GM12878 (cell line): ENCODE data around the gene CLIC3. TPM values are rescaled to one million over a fixed set of nuclear protein-coding genes. Genes with fewer than 3 reads are reported as not detected.

Source experiments
- ATAC-seq: fragments of 200-7000 bp; cut with Tn5 transposase; 3 replicates; pipeline ENCODE4 v1.9.1; 2020; ENCODE audit warnings: mild to moderate bottlenecking, moderate library complexity
- BruUV-seq: library from RNA; stranded (reverse); fragments of 400-500 nt; replicated peaks from 2 replicates; lab custom pipeline; 2021; lab: Mats Ljungman, UMichigan
- CTCF ChIA-PET: fragments of 300-600 bp; sonication (Branson Sonifier 250); formaldehyde crosslinking; extraction: SDS; loops from one replicate; lab custom pipeline; 2021; ENCODE audit warnings: inconsistent platforms; lab: Yijun Ruan, JAX
- POLR2A ChIA-PET: fragments of 350-600 bp; formaldehyde crosslinking; extraction: SDS; loops from one replicate; lab custom pipeline; 2021; ENCODE audit warnings: inconsistent platforms; lab: Charles Lee
- RAD21 ChIA-PET: fragments of 300-600 bp; sonication (Branson Sonifier 250); formaldehyde crosslinking; loops from one replicate; lab custom pipeline; 2023; ENCODE audit warnings: antibody characterized with exemption; ENCODE audit not compliant: unreplicated experiment; lab: Charles Lee
- SMC1A ChIA-PET: fragments of 300-600 bp; sonication (Branson Sonifier 250); formaldehyde crosslinking; loops from one replicate; lab custom pipeline; 2023; ENCODE audit not compliant: unreplicated experiment, uncharacterized antibody; lab: Charles Lee
- DNase-seq: peaks from one replicate; pipeline ENCODE4 v3.0.0-alpha.2; 2011; ENCODE audit warnings: low read depth, low spot score
- FAIRE-seq: peaks from 3 replicates; lab custom pipeline; 2011; peaks lifted over from hg19 to GRCh38; lab: Jason Lieb, UNC
- H2AFZ ChIP-seq: 2 replicates; pipeline ENCODE4 v1.6.0; 2011; ENCODE audit warnings: low read depth, low read length, control low read depth; ENCODE audit not compliant: control insufficient read depth
- H3K27ac ChIP-seq: 2 replicates; pipeline ENCODE4 v1.5.1; 2011; ENCODE audit warnings: control low read depth; ENCODE audit not compliant: control insufficient read depth, insufficient read depth
- H3K27me3 ChIP-seq, 2 experiments: replicated peaks in 1 of 2; 2 replicates each; pipeline versions ENCODE4 v1.6.0 to v1.6.1; 2011; ENCODE audit warnings: low read length in 1 of 2; ENCODE audit not compliant: control insufficient read depth in 2 of 2, insufficient read depth in 2 of 2
- H3K36me3 ChIP-seq, 2 experiments: 2 replicates each; pipeline ENCODE4 v1.5.1; 2011; ENCODE audit warnings: low read length in 1 of 2; ENCODE audit not compliant: control insufficient read depth in 2 of 2, insufficient read depth in 2 of 2
- H3K4me1 ChIP-seq: 2 replicates; pipeline ENCODE4 v1.6.1; 2011; ENCODE audit warnings: mild to moderate bottlenecking, low read length, moderate library complexity, mixed read lengths; ENCODE audit not compliant: control insufficient read depth, insufficient read depth
- H3K4me2 ChIP-seq: 2 replicates; pipeline ENCODE4 v1.6.0; 2011; ENCODE audit warnings: control low read depth; ENCODE audit not compliant: control insufficient read depth, insufficient read depth
- H3K4me3 ChIP-seq: fragments of 200-600 bp; sonication (generic); 2 replicates; pipeline ENCODE4 v1.5.1; 2016
- H3K79me2 ChIP-seq: 2 replicates; pipeline ENCODE4 v1.6.0; 2011; ENCODE audit warnings: low read length; ENCODE audit not compliant: control insufficient read depth, insufficient read depth
- H3K9ac ChIP-seq: 2 replicates; pipeline ENCODE4 v1.8.0; 2011; ENCODE audit warnings: low read length, control low read depth, mixed read lengths; ENCODE audit not compliant: control insufficient read depth, insufficient read depth
- H3K9me3 ChIP-seq: replicated peaks from 3 replicates; pipeline ENCODE4 v1.5.1; 2011; ENCODE audit warnings: mild to moderate bottlenecking, low read length; ENCODE audit not compliant: control insufficient read depth, insufficient read depth
- H4K20me1 ChIP-seq: 2 replicates; pipeline ENCODE4 v1.6.0; 2011; ENCODE audit not compliant: control insufficient read depth, insufficient read depth
- BHLHE40 ChIP-seq, 2 experiments: fragments of 450-650 bp in 1 of 2; IDR thresholded peaks; 2 replicates each; pipeline ENCODE4 v1.6.1; 2011 to 2017; ENCODE audit warnings: low read depth in 2 of 2, borderline replicate concordance in 1 of 2, improper control_type of control experiment in 1 of 2, low read length in 1 of 2, mild to moderate bottlenecking in 1 of 2
- BMI1 ChIP-seq: fragments of 450-650 bp; IDR thresholded peaks from 2 replicates; pipeline ENCODE4 v1.6.1; 2016; ENCODE audit warnings: mild to moderate bottlenecking, moderate library complexity, borderline replicate concordance
- CBX5 ChIP-seq: sonication (generic); IDR thresholded peaks from 2 replicates; pipeline ENCODE4 v1.6.1; 2016; ENCODE audit warnings: low read depth, moderate library complexity, mild to moderate bottlenecking, inconsistent platforms
- FOXK2 ChIP-seq: fragments of 450-650 bp; IDR thresholded peaks from 2 replicates; pipeline ENCODE4 v1.6.1; 2017; ENCODE audit warnings: mild to moderate bottlenecking, moderate library complexity
- GATAD2B ChIP-seq: fragments of 450-650 bp; conservative IDR thresholded peaks from 2 replicates; pipeline ENCODE4 v1.6.1; 2017; ENCODE audit warnings: low read depth, mild to moderate bottlenecking, moderate library complexity
- KLF5 ChIP-seq: fragments of 450-650 bp; IDR thresholded peaks from 2 replicates; pipeline ENCODE4 v1.6.1; 2014; ENCODE audit warnings: mild to moderate bottlenecking; ENCODE audit not compliant: partially characterized antibody
- PAX5 ChIP-seq: IDR thresholded peaks from 2 replicates; pipeline ENCODE4 v1.6.1; 2011; ENCODE audit warnings: low read depth, low read length, borderline replicate concordance
- RAD21 ChIP-seq: IDR thresholded peaks from 2 replicates; pipeline ENCODE4 v1.6.1; 2011; ENCODE audit warnings: mild to moderate bottlenecking, low read depth, low read length, moderate library complexity; ENCODE audit not compliant: insufficient read depth
- SIX5 ChIP-seq: IDR thresholded peaks from 2 replicates; pipeline ENCODE4 v1.6.1; 2011; ENCODE audit warnings: mild to moderate bottlenecking, low read depth, low read length, moderate library complexity; ENCODE audit not compliant: severe bottlenecking
- ZNF274 ChIP-seq: IDR thresholded peaks from one replicate; pipeline ENCODE4 v1.8.0; 2011; ENCODE audit not compliant: insufficient read length, insufficient read depth
- ZNF622 ChIP-seq: fragments of 450-650 bp; IDR thresholded peaks from 2 replicates; pipeline ENCODE4 v1.6.1; 2017; ENCODE audit warnings: mild to moderate bottlenecking, inconsistent platforms
- WGBS: methylation state at CpG from one replicate; pipeline ENCODE4 v1.1.6; 2016; ENCODE audit warnings: low lambda C conversion rate; ENCODE audit not compliant: insufficient replicate concordance, insufficient coverage; ENCODE audit errors: missing lambda C conversion rate; 5-methylcytosine and 5-hydroxymethylcytosine counted together
- in situ Hi-C: fragments of 300-500 bp; cut with MboI; formaldehyde crosslinking; loops from 9 replicates; pipeline ENCODE4 v1.14.3; 2018; ENCODE audit warnings: mixed read lengths
- intact Hi-C: fragments of 100-400 bp; cut with micrococcal nuclease; formaldehyde crosslinking; loops from one replicate; pipeline ENCODE4 v1.14.2; 2022; ENCODE audit not compliant: unreplicated experiment
- polyA plus RNA-seq, 11 experiments: library from polyadenylated mRNA; depleted of rRNA in 4 of 11; unstranded in 6 of 11; stranded (reverse) in 5 of 11; fragments of >200 nt; fragmentation: Nextera tagmentation in 4 of 11; fragmentation: Illumina TruSeq in 1 of 11; extraction: Ambion mirVana in 4 of 11; extraction: Trizol in 1 of 11; gene quantifications; 1 replicate in 1 of 11; 2 replicates in 10 of 11; pipeline versions ENCODE4 v1.2.1 to v1.2.3, GENCODE V29; 2011 to 2016; ENCODE audit warnings: inconsistent platforms in 2 of 11, missing spikeins in 2 of 11, low read depth in 1 of 11
- total RNA-seq, 4 experiments: library from RNA; depleted of rRNA in 3 of 4; stranded (reverse); fragments of >200 nt in 3 of 4; fragmentation: Illumina TruSeq in 1 of 4; extraction: Trizol in 1 of 4; gene quantifications; 2 replicates each; pipeline versions ENCODE4 v1.2.1 to v1.2.3, GENCODE V29; 2013 to 2021
- TF ChIP-seq, protein P1 (sequence below): IDR thresholded peaks from 2 replicates; pipeline ENCODE4 v1.6.1; 2011; ENCODE audit warnings: low read depth, mild to moderate bottlenecking, low read length, moderate library complexity, borderline replicate concordance; ENCODE audit errors: extremely low read depth

CLIC3 gene
- total and polyA plus RNA-seq, 10 of the 15 experiments (the other 5 are each of a cell fraction or from before 2014, with no cell fraction given), result 0.31 TPM; not detected in 9

DNA sequence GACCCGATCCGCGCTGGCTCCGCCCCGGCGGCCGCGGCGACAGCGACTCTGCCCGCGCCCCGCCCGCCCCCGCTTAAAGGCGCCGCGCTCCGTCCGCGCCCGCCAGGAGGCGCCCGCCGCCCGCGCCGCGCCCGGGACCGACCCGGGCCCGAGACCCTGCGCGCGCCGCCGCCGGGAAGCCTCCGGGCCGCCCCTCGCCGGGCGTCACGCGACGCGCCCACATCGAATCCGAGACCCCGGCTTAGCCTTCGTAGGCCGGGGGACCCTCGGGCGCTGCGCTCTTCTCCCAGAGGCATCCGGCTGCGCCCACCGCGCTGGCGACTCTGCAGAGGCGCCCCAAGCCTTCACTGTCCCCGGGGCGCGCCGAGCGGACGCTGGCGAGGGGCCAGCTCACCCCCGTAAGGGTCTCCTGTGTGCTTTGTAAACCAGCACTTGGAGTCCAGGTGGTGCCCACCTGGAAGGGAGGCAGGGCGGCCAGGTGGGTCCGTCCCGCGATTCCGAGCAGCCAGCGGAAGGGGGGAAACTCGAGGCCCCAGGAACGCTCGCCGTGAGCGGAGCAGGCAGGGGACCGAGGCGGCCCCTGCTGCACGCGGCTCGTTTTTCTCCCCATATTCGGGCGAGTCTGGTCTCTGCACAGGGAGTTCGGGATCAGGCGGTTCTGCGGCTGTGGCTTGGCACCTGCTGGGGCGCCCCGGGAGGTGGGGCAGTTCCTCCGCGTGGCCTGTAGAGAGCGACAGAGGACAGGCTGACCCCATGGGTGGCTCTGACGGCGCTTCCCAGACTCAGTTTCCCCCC, 32.1 kb upstream of the CLIC3 start (continued):
- TF ChIP-seq BMI1, result no peak
- no peak for TF ChIP-seq CBX5
- TF ChIP-seq, protein P1, sequence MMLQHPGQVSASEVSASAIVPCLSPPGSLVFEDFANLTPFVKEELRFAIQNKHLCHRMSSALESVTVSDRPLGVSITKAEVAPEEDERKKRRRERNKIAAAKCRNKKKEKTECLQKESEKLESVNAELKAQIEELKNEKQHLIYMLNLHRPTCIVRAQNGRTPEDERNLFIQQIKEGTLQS, result no peak
- no peak for TF ChIP-seq SIX5
- 0 out of 2 replicates have a peak, but pooled peaks have one; percentile 17 for TF ChIP-seq RAD21

DNA sequence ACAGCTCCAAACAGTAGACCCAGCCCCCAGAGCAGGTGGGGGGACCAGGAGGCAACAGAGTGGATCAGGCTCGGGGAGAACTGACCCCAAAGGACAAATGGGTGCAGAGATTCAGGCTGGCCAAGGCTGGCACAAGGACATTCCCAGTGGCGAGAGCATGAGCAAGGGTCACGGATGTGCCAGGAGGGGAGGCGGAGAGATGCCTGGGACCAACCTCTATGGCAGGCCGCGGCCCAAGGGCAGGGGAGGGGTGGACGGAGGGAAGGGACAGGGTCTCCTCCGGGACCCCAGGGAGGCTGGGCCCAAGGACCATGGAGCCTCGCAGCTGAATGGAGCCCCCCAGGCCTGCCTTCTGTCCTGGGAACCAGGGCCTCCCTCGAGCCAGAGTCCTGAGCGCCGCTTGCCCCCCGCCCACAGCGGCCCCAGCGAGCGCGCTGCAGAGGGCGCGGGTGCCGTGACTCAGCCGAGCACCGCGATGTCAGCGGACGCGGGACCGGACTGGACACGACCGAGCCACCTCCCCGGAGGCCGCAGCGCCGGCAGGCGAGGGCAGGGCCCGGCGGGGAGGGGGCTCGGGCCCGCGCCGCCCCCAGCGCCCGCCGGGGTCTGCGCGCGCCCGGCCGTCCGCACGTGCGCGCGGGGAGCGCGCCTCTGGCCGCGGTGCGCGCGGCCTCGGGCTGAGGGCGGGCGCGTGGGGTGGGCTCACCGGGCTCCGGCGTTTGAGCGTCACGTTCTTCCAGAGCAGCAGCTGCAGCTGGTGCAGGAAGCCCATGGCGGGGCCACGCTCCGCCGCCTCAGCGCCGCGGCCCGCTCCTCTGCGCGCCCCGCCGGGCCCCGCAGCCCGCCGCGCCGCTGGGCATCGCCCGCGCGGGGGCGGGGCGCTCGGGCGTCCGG, 31.2 kb upstream of the CLIC3 start, which contains the start of gene ABCA2:
Gene ABCA2, minus strand, starts transcription at position 869 of the 894 bp plus-strand sequence. Its CDS starts 97 bp downstream, at position 772.
- DNase-seq (no peak), FAIRE-seq (no peak), ATAC-seq (no peak)
- Histone ChIP-seq H3K9me3 (no peaks in the 10 kb centered on the region), H4K20me1 (no peaks in the 10 kb centered on the region), H3K4me1 (peaks cover 35% of the 10 kb centered on the region), H3K36me3 (no peaks in the 10 kb centered on the region), H3K4me3 (peak within 1 kb of the TSS; percentile 68), H2AFZ (peak within 1 kb of the TSS; percentile 34; the same call in 1 of the 2 replicates), H3K79me2 (no peaks in the 10 kb centered on the region), H3K9ac (no peak within 1 kb of the TSS), H3K27ac (no peak within 1 kb of the TSS), H3K27me3 (peaks cover 0 to 2% of the 10 kb centered on the region in 2 experiments; a peak in 2 of 4 replicates), H3K4me2 (peak within 1 kb of the TSS; percentile 77)
- POLR2A ChIA-PET, result interaction anchor here (1.4 kb wide), 1 partner anchor 8 kb away, joined by 4 read pairs; no protein-coding TSS in a partner anchor
- TF ChIP-seq ZNF622 (no peak), PAX5 (0 out of 2 replicates have a peak, but pooled peaks have one; percentile 46), FOXK2 (no peak), GATAD2B (peak; percentile 39; the same call in 1 of the 2 replicates), BHLHE40 (IDR thresholded peaks at IDR 0.05; ENCODE audit: borderline replicate concordance in 1 of 2, low read depth in 2 of 2, low read length in 1 of 2) (peak; percentile 1 to 61; a peak in 1 of 4 replicates), KLF5 (no peak), ZNF274 (no peak)
- no TSS peak for BruUV-seq
- CTCF ChIA-PET, result interaction anchor here (1.5 to 4.7 kb wide), 5 partner anchors 8 to 185 kb away, joined by 4 to 65 read pairs (median 16); partner anchors contain the start of genes AJM1 and NPDC1
- SMC1A ChIA-PET, result interaction anchor here (1.8 kb wide), 1 partner anchor 80 kb away, joined by 6 read pairs; no protein-coding TSS in a partner anchor
- in situ Hi-C loops, result no loop called here
- WGBS, result 15% methylated on average over 47 of the region's 95 CpGs
- intact Hi-C loops, result no loop called here
- RAD21 ChIA-PET, result interaction anchor here (0.9 to 1.5 kb wide), 3 partner anchors 31 to 161 kb away, joined by 3 to 4 read pairs (median 3); partner anchors contain the start of genes ANAPC2 and SSNA1
